Calu3 (cell line): ENCODE measurements around the gene HCST. TPM values are rescaled to one million over a fixed set of nuclear protein-coding genes. Genes with fewer than 3 reads are reported as not detected.
"Not testable (repeated sequence)": the region's sequence is repeated elsewhere in the genome, so short reads cannot be mapped to it uniquely, and the experiment has no call there.

Experiments
- BruUV-seq: library from RNA; stranded (reverse); fragments of 400-500 nt; replicated peaks from 2 replicates; lab custom pipeline; 2021; lab: Mats Ljungman, UMichigan
- CTCF ChIA-PET: fragments of 300-600 bp; sonication (Branson Sonifier 250); formaldehyde crosslinking; loops from one replicate; lab custom pipeline; 2022; ENCODE audit warnings: antibody characterized with exemption; lab: Charles Lee
- DNase-seq: peaks from one replicate; pipeline ENCODE4 v3.0.0; 2022
- H3K27ac Mint-ChIP-seq: one replicate; pipeline ENCODE4 v1.8.0; 2022; ENCODE audit warnings: mixed read lengths; ENCODE audit not compliant: unreplicated experiment
- H3K27me3 Mint-ChIP-seq: one replicate; pipeline ENCODE4 v1.8.0; 2022; ENCODE audit warnings: mixed read lengths; ENCODE audit not compliant: unreplicated experiment
- H3K36me3 Mint-ChIP-seq: one replicate; pipeline ENCODE4 v1.8.0; 2022; ENCODE audit warnings: mild to moderate bottlenecking, moderate library complexity, mixed read lengths; ENCODE audit not compliant: insufficient read depth, unreplicated experiment
- H3K4me1 Mint-ChIP-seq: one replicate; pipeline ENCODE4 v1.8.0; 2022; ENCODE audit warnings: mild to moderate bottlenecking, low read depth, mixed read lengths; ENCODE audit not compliant: unreplicated experiment
- H3K4me3 Mint-ChIP-seq: one replicate; pipeline ENCODE4 v1.8.0; 2022; ENCODE audit warnings: mild to moderate bottlenecking, low read depth, moderate library complexity, mixed read lengths; ENCODE audit not compliant: unreplicated experiment
- H3K9me3 Mint-ChIP-seq: one replicate; pipeline ENCODE4 v1.8.0; 2022; ENCODE audit warnings: low read depth, mixed read lengths; ENCODE audit not compliant: unreplicated experiment
- intact Hi-C: fragments of 100-400 bp; cut with micrococcal nuclease; formaldehyde crosslinking; loops from one replicate; pipeline ENCODE4 v1.10.0; 2022; ENCODE audit not compliant: unreplicated experiment
- total RNA-seq: library from RNA; stranded (reverse); gene quantifications from 2 replicates; pipeline ENCODE4 v1.2.3, GENCODE V29; 2022
- TF ChIP-seq, protein P1 (sequence below): fragments of 200-600 bp; IDR thresholded peaks from one replicate; pipeline ENCODE4 v1.8.0; 2022; ENCODE audit warnings: antibody characterized with exemption; ENCODE audit not compliant: unreplicated experiment

Gene HCST
- total RNA-seq, 1 experiment from 2014 or later = not detected

DNA sequence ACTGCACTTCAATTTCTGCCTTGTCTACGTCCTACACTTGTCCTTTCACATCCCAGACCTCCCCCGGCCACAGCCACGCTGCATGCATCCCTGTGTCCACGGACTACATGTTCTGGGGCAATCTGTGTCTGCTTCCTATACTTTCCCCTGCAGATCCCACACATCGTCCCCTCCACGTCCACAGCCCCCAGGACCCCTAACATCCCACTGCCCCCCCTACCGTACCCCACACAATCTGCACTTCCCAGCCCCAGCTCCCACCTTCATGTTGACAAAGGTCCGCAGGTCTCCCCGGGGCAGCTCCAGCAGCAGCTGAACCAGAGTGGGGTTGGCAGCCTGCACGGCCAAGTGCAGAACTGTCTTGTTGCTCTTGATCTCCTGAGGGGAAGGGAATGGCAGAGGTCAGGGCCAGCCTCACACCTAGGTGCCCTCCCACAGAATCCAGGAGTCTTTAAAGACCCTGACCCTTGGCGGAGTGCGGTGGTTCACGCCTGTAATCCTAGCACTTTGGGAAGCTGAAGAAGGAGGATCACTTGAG lies 12.1 kb upstream of the HCST start:
- TF ChIP-seq, protein P1, sequence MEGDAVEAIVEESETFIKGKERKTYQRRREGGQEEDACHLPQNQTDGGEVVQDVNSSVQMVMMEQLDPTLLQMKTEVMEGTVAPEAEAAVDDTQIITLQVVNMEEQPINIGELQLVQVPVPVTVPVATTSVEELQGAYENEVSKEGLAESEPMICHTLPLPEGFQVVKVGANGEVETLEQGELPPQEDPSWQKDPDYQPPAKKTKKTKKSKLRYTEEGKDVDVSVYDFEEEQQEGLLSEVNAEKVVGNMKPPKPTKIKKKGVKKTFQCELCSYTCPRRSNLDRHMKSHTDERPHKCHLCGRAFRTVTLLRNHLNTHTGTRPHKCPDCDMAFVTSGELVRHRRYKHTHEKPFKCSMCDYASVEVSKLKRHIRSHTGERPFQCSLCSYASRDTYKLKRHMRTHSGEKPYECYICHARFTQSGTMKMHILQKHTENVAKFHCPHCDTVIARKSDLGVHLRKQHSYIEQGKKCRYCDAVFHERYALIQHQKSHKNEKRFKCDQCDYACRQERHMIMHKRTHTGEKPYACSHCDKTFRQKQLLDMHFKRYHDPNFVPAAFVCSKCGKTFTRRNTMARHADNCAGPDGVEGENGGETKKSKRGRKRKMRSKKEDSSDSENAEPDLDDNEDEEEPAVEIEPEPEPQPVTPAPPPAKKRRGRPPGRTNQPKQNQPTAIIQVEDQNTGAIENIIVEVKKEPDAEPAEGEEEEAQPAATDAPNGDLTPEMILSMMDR = no peak
- Mint-ChIP-seq H3K4me1 (no peaks in the 10 kb centered on the region), H3K36me3 (peaks cover 45% of the 10 kb centered on the region), H3K27me3 (no peaks in the 10 kb centered on the region), H3K4me3 (no peak overlapping the region), H3K9me3 (no peaks in the 10 kb centered on the region), H3K27ac (no peak overlapping the region)
- BruUV-seq = no TSS peak
- CTCF ChIA-PET = no interaction called here
- intact Hi-C loops = no loop called here
- no peak for DNase-seq

DNA sequence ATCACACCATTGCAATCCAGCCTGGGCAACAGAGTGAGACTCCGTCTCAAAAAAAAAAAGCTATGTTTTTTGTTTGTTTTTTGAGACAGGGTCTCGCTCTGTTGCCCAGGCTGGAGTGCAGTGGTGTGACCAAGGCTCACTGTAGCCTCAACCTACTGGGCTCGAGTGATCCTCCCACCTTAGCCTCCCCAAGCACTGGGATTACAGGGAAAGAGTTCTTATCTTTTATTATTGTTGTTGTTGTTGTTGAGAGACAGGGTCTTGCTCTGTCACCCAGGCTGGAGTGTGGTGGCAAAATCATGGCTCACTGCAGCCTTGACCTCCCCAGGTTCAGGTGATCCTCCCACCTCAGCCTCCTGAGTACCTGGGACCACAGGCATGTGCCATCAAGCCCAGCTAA lies 10.5 kb upstream of the HCST start:
- H3K4me1 Mint-ChIP-seq, DNase-seq, H3K27me3 Mint-ChIP-seq, BruUV-seq, intact Hi-C loops, H3K9me3 Mint-ChIP-seq, H3K4me3 Mint-ChIP-seq, CTCF ChIA-PET, H3K27ac Mint-ChIP-seq: not testable (repeated sequence)
- peaks cover 45% of the 10 kb centered on the region for H3K36me3 Mint-ChIP-seq

DNA sequence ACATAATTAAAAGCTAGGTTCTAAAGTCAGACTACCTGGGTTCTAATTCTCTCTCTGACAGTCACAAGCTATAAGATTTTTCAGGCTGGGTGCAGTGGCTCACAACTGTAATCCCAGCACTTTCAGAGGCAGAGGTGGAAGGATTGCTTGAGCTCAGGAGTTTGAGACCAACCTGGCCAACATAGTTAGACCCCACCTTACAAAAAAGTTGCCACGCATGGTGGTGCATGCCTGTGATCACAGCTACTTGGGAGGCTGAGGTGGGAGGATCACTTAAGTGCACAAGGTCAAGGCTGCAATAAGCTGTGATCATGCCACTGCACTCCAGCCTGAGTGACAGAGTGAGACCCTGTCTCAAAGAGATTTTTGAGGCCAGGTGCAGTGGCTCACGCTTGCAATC lies 8.0 kb upstream of the HCST start:
- CTCF ChIA-PET = interaction anchor here (0.7 kb wide), 1 partner anchor 48 kb away, joined by 3 read pairs; no protein-coding TSS in a partner anchor
- BruUV-seq = no TSS peak
- no peaks in the 10 kb centered on the region for H3K27me3 Mint-ChIP-seq
- TF ChIP-seq, protein P1 = no peak
- H3K27ac Mint-ChIP-seq = no peak overlapping the region
- H3K4me3 Mint-ChIP-seq = no peak overlapping the region
- peaks cover 40% of the 10 kb centered on the region for H3K36me3 Mint-ChIP-seq
- no peaks in the 10 kb centered on the region for H3K9me3 Mint-ChIP-seq
- no peak for DNase-seq
- intact Hi-C loops = no loop called here
- no peaks in the 10 kb centered on the region for H3K4me1 Mint-ChIP-seq

DNA sequence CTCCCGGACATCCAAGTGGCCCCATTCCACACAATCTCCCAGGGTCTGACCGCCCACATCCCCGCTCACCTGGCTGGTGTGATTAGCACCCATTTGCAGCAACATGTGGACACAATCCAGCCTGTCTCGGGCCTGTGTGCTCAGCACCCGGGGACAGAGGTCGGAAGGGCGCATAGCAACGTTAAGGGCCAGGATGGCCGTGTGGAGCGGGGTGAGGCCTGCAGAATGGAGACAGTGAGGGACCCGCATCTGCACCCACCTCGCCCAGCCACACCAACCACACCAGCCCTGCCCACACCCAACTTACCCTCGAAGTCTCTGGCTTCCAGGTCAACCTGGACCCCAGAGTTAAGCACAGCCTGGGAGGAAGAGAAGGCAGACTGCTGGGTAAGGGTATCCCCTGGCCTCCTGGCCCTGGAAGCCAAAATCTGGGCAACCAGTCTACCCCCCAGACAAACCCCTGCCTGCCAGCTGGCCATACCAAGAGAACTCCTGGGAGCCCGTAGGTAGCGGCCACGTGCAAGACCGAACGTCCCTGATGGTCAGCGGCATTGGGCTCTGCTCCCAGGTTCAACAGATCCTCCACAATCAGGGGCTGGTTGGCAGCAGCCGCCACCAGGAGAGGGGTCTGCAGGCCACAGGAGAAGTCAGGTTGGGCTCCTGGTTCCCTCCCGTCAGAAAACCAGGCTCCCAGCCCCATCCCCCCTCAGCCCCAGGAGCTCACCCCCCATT lies 6.3 kb upstream of the HCST start:
- Mint-ChIP-seq H3K27me3 (no peaks in the 10 kb centered on the region), H3K9me3 (no peaks in the 10 kb centered on the region), H3K36me3 (peaks cover 45% of the 10 kb centered on the region), H3K27ac (no peak overlapping the region), H3K4me1 (no peaks in the 10 kb centered on the region), H3K4me3 (no peak overlapping the region)
- no peak for DNase-seq
- CTCF ChIA-PET = no interaction called here
- no TSS peak for BruUV-seq
- intact Hi-C loops = no loop called here
- TF ChIP-seq, protein P1 = no peak

DNA sequence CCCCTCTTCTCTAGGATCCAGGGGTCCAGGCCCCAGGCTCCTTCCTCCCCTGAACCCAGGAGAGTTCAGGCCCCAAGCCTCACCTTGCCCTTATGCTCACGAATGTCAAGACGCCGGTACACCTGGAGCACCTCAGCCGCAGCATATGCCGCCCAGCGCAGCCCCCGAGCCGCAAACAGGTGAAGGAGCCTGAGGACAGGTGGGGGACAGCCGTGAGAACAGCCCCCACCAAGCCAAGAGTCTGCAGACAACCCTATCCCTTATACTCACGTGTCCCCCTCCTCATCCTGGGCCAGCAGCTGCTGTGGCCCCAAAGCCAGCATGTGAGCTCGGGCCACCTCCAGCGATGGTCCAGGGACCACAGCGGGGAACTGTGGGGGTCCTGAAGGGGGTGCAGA lies 5.7 kb upstream of the HCST start:
- Mint-ChIP-seq H3K4me1 (no peaks in the 10 kb centered on the region), H3K4me3 (no peak overlapping the region), H3K27me3 (peaks cover 4% of the 10 kb centered on the region), H3K27ac (no peak overlapping the region), H3K36me3 (peaks cover 45% of the 10 kb centered on the region), H3K9me3 (no peaks in the 10 kb centered on the region)
- no peak for DNase-seq
- no TSS peak for BruUV-seq
- CTCF ChIA-PET = no interaction called here
- TF ChIP-seq, protein P1 = no peak
- intact Hi-C loops = no loop called here
